Hematopoietic multipotent progenitor cell treated with erythropoietin and hydrocortisone succinate and interleukin-3 and kit ligand, for 4 days (in vitro differentiated cells): ENCODE measurements around the gene PYGM.
"Not testable (repeated sequence)": the region's sequence is repeated elsewhere in the genome, so short reads cannot be mapped to it uniquely, and the experiment has no call there.

Source experiments
- DNase-seq: peaks from one replicate; pipeline ENCODE4 v3.0.0-alpha.2; 2015

Gene PYGM

GRCh38 chr11:64714666-64715065 lies 45.1 kb downstream of the PYGM start:
- no peak for DNase-seq

GRCh38 chr11:64713781-64714363 lies 45.9 kb downstream of the PYGM start:
- DNase-seq = no peak

GRCh38 chr11:64713016-64713707 lies 46.6 kb downstream of the PYGM start:
- DNase-seq = peak; percentile 45

- DNase-seq = no peak
Measured at GRCh38 chr11:64712430-64713015, 47.3 kb downstream of the PYGM start.

- DNase-seq = no peak
Measured at GRCh38 chr11:64711956-64712362, 47.8 kb downstream of the PYGM start.

- no peak for DNase-seq
Measured at GRCh38 chr11:64711138-64711955, 48.4 kb downstream of the PYGM start.

DNA sequence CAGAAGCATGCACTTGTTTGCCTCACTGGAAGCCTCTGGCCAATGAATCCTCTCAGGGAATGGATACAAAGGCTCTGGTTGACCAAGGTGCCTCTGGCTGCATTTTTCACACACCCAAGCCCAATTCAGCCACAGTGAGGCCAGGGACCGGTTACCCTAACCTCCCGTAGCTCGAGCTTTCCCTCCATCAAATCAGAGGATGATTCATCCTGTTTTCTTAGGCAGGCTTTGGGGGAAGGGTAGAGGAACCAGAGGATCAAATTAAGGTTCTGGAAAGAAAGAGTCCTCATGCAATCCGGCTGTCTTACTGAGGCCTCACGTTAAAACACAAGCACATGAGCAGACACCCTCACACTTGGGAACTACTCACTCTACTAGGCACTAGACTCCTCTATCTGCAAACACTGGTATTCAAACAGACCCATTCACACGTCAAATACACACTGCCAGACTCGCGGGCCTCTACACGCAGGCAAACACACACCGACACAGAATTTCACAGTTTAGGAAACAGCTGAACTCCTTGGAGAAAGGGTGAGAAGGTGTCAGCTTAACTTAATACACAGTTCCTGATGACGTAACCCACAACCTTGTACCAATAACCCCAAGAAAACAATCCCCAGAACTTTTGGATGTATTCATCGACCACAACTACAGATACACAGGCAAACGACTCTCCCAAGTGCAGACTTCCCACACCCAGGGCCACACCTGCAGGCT lies 49.2 kb downstream of the PYGM start:
- DNase-seq = no peak

DNA sequence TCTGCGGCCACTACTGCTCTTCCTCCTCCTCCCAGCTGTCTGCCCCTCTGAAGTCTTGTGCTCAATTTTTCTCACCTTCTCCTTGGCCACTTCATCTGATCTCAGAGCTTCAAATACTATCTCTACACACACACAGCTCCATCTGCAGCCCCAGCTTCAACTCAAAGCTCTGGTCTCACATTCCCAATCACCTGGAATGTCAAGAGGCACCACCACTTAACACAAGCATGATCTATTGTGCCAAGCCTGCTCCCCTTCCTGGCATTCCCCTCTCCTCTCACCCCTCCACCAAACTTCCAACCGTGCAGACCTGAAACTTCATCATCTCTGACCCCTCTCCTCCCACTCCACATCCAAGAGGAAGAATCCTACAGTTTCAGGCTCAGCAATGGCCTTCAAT lies 54.3 kb downstream of the PYGM start:
- DNase-seq = no peak

- no peak for DNase-seq
Measured at GRCh38 chr11:64703048-64703447, 56.7 kb downstream of the PYGM start.

DNA sequence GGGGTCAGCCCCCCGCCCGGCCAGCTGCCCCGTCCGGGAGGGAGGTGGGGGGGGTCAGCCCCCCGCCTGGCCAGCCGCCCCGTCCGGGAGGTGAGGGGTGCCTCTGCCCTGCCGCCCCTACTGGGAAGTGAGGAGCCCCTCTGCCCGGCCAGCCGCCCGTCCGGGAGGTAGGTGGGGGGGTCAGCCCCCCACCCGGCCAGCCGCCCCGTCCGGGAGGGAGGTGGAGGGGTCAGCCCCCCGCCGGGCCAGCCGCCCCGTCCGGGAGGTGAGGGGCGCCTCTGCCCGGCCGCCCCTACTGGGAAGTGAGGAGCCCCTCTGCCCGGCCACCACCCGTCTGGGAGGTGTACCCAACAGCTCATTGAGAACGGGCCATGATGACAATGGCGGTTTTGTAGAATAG lies 57.8 kb downstream of the PYGM start:
- DNase-seq = not testable (repeated sequence)

- DNase-seq = no peak
Measured at GRCh38 chr11:64698427-64698826, 61.3 kb downstream of the PYGM start.

- DNase-seq = no peak
Measured at GRCh38 chr11:64697663-64698375, 62.0 kb downstream of the PYGM start.
